GM21529 (cell line): ENCODE results near the gene SNX32.

Experiments
- ATAC-seq: cut with Tn5 transposase; IDR thresholded peaks from one replicate; pipeline ENCODE4 v1.9.1; 2021; ENCODE audit not compliant: unreplicated experiment

Gene SNX32

DNA sequence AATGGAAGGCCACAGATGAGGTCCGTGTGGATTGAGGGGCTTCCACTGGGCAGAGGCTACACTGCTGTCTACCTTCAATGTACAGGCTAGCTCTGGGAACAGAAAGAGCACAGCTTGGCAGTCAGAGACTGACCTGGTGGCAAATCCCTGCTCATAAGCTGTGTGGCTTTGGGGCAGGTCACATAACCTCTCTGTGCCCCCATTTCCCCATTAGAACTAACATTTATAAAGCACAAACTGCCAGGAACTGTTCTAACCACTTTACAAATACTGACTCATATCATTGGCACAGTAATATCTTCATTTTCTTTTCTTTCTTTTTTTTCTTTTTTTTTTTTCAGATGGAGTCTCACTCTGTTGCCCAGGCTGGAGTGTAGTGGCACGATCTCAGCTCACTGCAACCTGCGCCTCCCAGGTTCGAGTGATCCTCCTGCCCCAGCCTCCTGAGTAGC lies 63.3 kb downstream of the SNX32 start:
- ATAC-seq = no peak

DNA sequence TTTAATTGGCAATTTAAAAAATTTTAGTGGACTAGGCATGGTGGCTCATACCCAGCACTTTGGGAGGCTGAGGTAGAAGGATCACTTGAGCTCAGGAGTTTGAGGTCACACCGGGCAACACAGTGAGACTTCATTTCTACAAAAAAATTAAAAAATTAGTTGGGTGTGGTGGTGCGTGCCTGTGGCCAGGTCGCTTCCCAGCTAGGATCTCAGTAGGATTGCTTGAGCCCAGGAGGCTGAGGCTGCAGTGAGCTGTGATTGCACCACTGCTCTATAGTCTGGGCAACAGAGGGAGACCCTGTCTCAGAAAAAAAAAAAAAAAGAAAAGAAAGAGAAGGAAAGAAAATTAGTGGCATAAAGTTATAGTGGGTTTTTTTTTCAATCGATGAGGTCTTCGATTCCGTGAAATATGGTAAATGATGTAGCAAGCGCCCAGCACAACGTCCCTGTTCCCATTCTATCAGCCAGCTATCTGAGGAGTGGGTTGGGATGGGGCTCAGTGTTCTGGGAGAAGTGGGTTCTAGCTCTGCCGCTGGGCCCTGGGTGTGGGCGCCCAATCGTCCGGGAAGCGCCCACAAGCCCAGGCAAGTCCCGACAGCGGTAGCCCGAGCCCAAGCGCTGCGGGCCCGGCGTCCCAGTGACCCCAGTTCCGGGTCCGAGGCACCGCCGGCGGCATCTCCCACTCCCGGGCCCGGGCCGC lies 65.0 kb downstream of the SNX32 start:
- no peak for ATAC-seq

DNA sequence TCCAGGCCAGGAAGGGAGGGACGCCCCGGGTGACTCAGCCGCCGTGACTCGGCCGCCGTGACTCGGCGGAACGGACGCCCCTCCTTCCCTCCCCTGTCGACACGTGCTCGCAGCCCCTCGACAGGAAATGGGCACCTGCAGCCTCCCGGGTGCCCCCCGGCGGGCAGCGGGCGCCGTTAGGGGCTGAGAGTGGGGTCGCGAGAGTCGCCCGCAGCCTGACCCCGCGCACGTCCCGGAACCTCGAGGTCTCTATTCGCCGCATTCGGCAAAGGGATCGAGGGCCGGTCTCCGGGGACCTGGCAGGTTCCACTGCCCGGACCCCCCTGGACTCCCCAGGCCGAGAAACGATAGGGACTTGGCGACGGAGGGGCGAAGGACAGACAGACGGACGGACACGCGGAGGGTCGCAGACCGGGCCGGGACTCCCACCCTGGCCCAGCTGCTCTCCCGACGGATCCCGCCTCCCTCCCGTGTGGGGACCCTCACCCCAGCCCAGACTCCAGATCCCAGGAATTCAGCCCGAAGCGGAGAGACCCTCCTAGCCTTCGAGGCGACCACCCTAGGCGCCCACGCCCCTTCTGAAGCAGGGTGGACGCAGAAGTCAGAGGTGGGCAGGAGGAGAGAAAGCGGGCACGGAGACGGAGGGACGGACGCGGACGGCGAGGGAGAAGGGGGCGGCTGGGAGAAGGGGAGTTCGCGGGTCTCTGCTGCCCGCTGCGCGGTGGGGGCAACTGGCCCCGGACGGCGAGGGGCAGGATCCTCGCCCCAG lies 65.8 kb downstream of the SNX32 start:
- ATAC-seq = no peak

DNA sequence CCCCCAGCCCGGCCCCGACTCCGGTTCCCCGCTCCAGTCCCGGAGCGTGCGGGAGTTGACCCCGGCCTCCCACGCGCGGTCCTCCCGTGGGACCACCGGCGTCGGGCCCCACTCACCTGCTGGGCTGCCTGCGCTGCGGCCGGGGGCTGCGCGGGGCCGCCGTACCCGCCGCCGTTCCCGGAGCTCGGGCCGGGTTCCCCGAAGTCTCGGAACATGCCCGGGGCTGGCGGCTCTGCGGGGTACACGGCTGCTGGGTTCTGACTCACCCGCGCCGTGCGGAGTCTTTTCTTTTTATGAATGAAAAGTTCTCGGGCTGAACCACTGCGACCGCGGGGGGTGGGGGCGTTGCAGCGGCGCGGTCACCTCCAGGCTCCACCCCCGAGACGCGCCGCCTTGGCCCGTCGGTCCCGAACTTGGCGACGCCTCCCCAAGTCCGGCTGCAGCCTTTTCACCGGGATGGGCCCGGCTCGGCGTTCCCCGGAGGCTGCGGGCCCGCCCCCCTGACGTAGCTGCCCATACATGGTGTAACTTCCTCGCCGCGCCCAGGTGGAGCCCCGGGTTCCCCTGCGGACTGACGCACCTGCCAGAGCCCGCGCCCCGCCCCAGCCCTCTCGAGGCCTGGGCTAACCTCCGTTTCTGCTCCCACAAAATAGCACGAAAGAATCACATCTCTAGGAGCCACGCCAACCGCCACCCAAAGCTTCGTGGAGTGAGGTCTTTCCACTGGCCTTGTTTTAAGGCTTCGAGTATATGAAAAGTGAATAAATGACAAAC lies 66.5 kb downstream of the SNX32 start, which contains the start of gene FOSL1:
TSS of gene FOSL1 (minus strand) at position 264 of the 774 bp plus-strand sequence. CDS start at position 215, 49 bp downstream.
- peak; percentile 79 for ATAC-seq

DNA sequence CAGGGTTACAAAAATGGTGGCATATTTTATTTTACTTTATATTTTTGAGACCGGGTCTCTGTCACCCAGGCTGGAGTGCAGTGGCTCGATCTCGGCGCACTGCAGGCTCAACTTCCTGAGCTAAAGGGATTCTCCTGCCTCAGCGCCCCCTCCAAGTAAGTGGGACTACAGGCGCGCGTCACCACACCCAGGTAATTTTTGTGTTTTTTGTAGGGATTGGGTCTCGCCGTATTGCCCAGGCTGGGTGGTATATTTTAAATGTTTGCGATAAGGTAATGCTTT lies 67.1 kb downstream of the SNX32 start:
- ATAC-seq = no peak

DNA sequence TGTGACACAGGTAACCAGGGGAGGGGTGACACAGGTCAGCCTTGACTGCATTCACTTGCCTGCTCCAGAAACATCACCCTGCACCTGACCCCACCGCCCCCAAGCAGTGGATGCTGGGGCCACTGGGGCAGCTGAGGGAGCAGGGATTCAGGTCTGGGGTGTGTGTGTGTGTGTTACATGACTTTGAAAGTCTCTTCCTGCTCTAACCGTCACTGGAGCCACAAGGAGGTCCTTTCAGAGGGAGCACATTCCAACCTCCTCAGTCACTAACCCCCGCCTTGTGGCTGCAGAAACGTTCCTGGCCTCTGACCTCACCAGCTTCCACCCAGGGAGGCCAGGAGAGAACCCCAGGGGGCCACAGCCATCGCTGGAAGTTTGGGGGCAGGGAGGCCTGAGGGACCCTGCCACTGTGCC lies 69.3 kb downstream of the SNX32 start:
- no peak for ATAC-seq
